ENCODE data around the gene TMEM260.
"Not testable (repeated sequence)": the region's sequence is repeated elsewhere in the genome, so short reads cannot be mapped to it uniquely, and the experiment has no call there.

Gene TMEM260

GRCh38 chr14:56686416-56686815 lies 106.8 kb downstream of the TMEM260 start:
- DNase-seq = no peak

DNA sequence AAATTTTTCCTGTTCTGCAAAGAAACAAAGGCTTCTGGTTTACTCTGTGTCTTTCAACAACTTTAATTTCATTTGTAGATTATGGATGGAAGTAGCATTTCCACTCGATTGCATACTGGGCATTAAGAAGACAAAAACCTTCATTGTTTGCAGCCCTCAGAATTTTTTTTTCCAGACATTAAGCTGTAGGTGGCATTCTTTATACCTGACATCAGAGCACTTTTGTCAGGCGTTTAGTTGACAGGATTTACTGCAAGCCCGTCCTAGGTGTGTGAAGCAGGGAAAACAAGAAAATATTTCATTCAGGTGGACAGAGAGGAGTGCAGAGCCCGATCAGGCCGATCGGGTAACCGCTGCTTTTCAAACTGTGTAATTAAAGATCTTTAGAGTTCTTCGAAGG lies 107.5 kb downstream of the TMEM260 start:
- no peak for DNase-seq

DNA sequence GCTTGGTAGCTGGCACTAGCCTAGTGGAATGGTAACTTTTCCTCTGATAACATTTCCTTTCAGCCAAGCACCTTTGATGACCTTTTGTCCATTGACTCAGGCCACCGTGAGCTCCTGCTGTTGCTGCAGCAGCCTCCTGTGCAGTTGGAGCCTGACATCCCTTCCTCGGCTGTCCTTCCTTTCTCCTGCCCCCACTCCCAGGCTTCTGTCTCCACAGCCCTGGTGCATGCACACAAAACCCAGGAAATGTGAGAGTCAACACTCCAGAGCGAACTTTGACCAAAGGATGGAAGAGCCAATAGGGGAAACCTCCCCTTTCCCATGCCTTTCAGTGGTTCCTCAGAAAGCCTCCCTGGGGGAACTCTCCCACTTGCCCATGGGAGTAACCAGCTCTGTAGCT lies 115.0 kb downstream of the TMEM260 start:
- no peak for DNase-seq

GRCh38 chr14:56695216-56695615 lies 115.6 kb downstream of the TMEM260 start:
- DNase-seq = not testable (repeated sequence)
